Sciatic nerve (tissue), 2 donors: Measurements from ENCODE around the gene RREB1. TPM values are rescaled to one million over a fixed set of nuclear protein-coding genes. Genes with fewer than 3 reads are reported as not detected.
A peak's percentile ranks its signal among the peaks of the same experiment; 100 is the strongest.
"Not testable (repeated sequence)": the region's sequence is repeated elsewhere in the genome, so short reads cannot be mapped to it uniquely, and the experiment has no call there.

Experiments
- ATAC-seq: fragments of 200-7000 bp; cut with Tn5 transposase; one replicate; pipeline ENCODE4 v1.9.1; 2020; ENCODE audit warnings: mild to moderate bottlenecking, moderate library complexity
- DNase-seq: peaks from one replicate; pipeline ENCODE4 v3.0.0-alpha.2; 2020; ENCODE audit warnings: low spot score
- intact Hi-C: fragments of 100-400 bp; cut with DNase I; formaldehyde crosslinking; loops from one replicate; pipeline ENCODE4 v1.14.2; 2022
- total RNA-seq: library from RNA; stranded (reverse); fragmentation: NEBNext Ultra II Directional; extraction: Animal tissue kit (Norgen Biotek cat#: 25700); gene quantifications from one replicate; pipeline ENCODE4 v1.2.1, GENCODE V29; 2021
- donor health status: DM: no; HTN: no; CAD: no.
- donor health status: DM: no; HTN: no; CAD: no.

The RREB1 gene
- total RNA-seq, 1 donor from 2014 or later = 50.6 TPM

- DNase-seq (no peak), ATAC-seq (peak; percentile 22)
- intact Hi-C loops = loop anchor here (10.0 kb wide), 1 partner anchor 80 kb away; no protein-coding TSS in a partner anchor
Observed at GRCh38 chr6:7154341-7155139, 46.8 kb downstream of the RREB1 start.

- DNase-seq = no peak
- intact Hi-C loops = loop anchor here (10.0 kb wide), 1 partner anchor 79 kb away; no protein-coding TSS in a partner anchor
- no peak for ATAC-seq
Observed at GRCh38 chr6:7155871-7156579, 48.3 kb downstream of the RREB1 start.

GRCh38 chr6:7156643-7157278 lies 49.0 kb downstream of the RREB1 start:
- intact Hi-C loops = loop anchor here (10.0 kb wide), 1 partner anchor 78 kb away; no protein-coding TSS in a partner anchor
- no peak for ATAC-seq
- no peak for DNase-seq

- ATAC-seq, DNase-seq: not testable (repeated sequence)
- intact Hi-C loops = loop anchor here (10.0 kb wide), 1 partner anchor 77 kb away; no protein-coding TSS in a partner anchor
Observed at GRCh38 chr6:7157307-7157706, 49.5 kb downstream of the RREB1 start.

GRCh38 chr6:7157752-7158616 lies 50.2 kb downstream of the RREB1 start:
- DNase-seq (no peak), ATAC-seq (peak; percentile 36)
- intact Hi-C loops = loop anchor here (10.0 kb wide), 1 partner anchor 77 kb away; no protein-coding TSS in a partner anchor

- intact Hi-C loops = loop anchor here (10.0 kb wide), 1 partner anchor 75 kb away; no protein-coding TSS in a partner anchor
- DNase-seq = no peak
- no peak for ATAC-seq
Observed at GRCh38 chr6:7159790-7160525, 52.2 kb downstream of the RREB1 start.

GRCh38 chr6:7161253-7161623 lies 53.5 kb downstream of the RREB1 start:
- DNase-seq = no peak
- no peak for ATAC-seq
- intact Hi-C loops = no loop called here

- DNase-seq = no peak
- no peak for ATAC-seq
Observed at GRCh38 chr6:7161845-7162244, 54.1 kb downstream of the RREB1 start.

GRCh38 chr6:7163661-7164071 lies 55.9 kb downstream of the RREB1 start:
- ATAC-seq (no peak), DNase-seq (no peak)
- intact Hi-C loops = no loop called here

More at GRCh38 chr6:7161845-7162244, 54.1 kb downstream of the RREB1 start:
- intact Hi-C loops = no loop called here

GRCh38 chr6:7164536-7165001 lies 56.8 kb downstream of the RREB1 start:
- ATAC-seq = no peak
- DNase-seq = no peak
- intact Hi-C loops = no loop called here

GRCh38 chr6:7165002-7165889 lies 57.5 kb downstream of the RREB1 start:
- ATAC-seq (peak; percentile 45), DNase-seq (no peak)
- intact Hi-C loops = no loop called here

GRCh38 chr6:7165890-7166267 lies 58.1 kb downstream of the RREB1 start:
- intact Hi-C loops = no loop called here

GRCh38 chr6:7166410-7167293 lies 58.9 kb downstream of the RREB1 start:
- intact Hi-C loops = no loop called here
- peak; percentile 60 for ATAC-seq
- no peak for DNase-seq

More at GRCh38 chr6:7165890-7166267, 58.1 kb downstream of the RREB1 start:
- DNase-seq (no peak), ATAC-seq (no peak)

- DNase-seq = no peak
- ATAC-seq = peak; percentile 47
- intact Hi-C loops = no loop called here
Observed at GRCh38 chr6:7169296-7169721, 61.5 kb downstream of the RREB1 start.

GRCh38 chr6:7170117-7170732 lies 62.5 kb downstream of the RREB1 start:
- DNase-seq = no peak
- intact Hi-C loops = no loop called here
- ATAC-seq = no peak
